Hypothalamus (tissue), 51 donors: Measurements from ENCODE around the gene EMD.
"Not testable (repeated sequence)": the region's sequence is repeated elsewhere in the genome, so short reads cannot be mapped to it uniquely, and the experiment has no call there.

Source experiments
- DNase-seq, 51 donors: peaks; one replicate each; lab custom pipeline; 2025; lab: John Stamatoyannopoulos, UW

EMD gene

DNA sequence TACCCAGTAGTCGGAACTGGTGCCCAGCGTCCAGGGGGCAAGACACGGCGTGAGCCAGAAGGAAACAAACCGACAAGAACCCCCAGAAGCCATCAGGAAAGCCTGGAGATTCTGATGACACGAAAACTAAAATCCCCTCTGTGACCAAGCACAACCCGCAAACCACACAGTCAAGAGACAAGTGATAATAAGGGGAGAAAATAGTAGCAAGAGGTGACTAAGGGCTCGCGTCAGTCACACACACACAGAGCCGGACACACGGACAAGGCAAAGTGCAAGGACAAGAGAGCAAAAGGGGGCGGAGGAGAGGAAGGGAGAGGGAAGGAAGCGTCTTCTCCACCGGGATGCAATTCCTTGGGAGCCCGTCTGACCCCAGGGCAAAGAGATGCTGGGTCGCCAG is 9.6 kb downstream of the EMD start:
- DNase-seq, result not testable (repeated sequence)

DNA sequence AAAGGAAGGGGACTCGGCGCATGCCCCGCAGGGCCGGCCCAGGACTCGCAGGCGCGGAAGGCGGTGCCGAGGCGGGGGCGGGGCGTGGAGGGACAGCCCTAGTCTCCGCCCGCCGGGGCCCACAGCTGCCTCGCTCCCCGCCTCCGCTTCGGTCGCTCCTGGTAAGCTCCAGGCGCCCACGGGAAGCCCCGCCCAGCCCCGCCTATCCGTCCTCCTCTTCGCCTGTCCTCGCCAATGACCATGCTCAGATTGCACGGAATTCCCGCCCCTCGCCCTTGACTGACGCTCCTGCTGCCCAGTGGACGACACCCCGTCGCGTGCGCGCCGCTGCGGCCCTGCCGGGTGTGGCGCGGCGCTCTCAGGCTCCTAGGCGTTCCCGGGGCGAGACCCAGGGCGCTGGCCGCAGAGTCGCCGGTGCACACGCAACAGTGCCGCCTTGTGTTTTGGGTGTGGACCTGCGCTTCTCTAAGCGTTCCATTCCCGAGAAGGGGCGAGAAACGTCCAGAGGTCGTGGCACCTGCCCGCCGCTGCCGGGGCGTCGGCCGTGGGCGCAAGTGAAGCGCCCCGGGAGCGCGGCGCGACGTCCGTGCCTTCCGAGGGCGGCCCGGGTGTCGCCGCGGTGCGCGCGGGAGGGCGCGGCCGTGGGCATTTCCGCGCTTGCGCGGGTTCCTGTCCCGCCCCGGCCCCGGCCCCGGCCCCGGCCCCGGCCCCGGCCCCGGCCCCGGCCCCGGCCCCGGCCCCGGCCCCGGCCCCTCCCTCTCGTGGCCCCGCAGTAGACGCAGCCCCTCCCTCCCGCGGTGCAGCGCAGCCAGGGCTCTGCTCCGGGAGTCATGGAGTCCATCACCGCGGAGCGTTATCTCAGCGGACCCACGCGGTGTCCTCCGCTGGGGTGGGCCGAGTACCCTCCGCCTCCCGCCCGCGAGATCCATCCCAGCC is 11.0 kb downstream of the EMD start:
- DNase-seq, result not testable (repeated sequence)

DNA sequence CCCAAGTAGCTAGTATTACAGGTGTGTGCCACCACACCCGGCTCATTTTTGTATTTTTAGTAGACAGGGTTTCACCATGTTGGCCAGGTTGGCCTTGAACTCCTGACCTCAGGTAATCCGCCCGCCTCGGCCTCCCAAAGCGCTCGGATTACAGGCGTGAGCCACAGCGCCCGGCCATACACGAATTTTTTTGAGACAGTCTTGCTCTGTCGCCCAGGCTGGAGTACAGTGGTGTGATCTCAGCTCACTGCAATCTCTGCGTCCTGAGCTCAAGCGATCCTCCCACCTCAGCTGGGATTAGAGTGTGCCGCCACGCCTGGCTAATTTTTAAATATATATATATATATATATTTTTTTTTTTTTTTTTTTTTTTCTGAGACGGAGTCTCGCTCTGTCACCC is 17.3 kb downstream of the EMD start:
- DNase-seq, result not testable (repeated sequence)

DNA sequence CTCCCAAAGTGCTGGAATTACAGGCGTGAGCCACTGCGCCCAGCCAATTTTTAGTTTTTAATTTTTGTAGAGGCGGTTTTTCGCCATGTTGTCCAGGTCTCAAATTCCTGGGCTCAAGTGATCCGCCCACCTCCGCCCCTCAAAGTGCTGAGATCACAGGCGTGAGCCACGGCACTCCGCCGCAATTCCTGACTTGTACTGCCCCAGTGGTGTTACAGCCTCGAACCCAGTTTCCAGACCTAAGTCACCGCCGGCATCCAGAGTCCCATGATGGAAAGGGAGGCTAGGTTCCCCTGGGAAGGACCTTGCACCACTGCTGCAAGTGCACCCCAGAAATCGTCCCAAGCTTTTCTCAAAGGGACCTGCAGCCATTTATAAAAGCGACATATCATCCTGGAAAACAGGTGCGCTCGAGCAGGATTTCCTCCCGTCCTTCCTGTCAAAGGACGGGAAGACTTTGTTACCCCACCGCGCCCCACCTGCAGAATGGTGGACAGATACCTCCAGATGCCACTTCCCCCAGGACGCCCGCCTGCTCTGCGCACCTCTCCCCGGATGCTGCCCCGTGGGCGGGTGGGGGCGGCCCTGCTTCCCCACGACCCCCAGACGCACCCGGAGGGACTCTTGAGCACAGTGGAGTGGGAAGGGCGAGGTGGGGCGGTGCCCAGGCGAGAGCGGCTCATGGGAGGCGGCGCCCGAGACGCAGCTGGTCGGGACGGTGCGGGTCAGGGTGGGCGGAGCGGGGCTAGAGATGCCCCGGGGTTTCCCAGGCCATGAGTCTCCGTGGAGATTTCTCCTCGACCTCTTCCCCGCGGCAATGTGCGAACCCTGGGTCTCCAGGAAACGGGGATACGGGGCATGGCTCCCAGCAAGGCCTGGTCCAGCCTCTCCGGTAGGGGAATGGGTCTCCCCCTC is 18.1 kb downstream of the EMD start:
- DNase-seq, result peak in 27 of 51 donors; percentile 21 to 83 (median 58)

DNA sequence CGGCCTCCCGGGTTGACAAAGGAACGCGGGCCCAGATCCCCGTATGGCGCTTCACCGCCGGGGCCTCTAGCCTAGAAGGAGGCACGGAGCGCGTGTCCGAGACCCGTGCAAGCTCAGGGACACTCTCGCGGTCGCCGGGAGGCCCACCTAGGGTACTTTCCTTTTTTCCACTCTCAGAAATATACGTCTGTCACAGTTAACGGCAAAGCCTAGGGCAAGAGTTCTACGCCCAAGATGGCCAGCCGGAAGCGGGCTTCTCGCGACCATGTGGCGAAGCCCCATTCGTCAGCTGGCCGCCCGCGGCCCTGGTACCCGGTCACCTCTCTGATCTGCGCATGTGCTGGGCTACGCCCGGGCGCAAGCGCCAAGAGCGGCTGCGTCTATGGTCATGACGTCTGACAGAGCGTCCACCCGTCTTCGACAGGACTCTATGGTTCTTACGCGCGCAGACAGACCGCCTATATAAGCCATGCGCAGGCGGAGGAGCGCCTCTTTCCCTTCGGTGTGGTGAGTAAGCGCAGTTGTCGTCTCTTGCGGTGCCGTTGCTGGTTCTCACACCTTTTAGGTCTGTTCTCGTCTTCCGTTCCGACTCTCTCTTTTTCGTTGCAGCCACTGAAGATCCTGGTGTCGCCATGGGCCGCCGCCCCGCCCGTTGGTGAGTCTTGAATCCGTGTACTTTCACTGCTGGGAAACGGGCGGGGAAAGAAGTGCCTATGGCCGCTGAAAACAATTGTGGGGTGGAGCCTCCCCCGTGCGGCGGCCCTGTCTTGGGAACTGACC is 19.0 kb downstream of the EMD start, which contains the start of gene RPL10:
TSS of gene RPL10 (plus strand) at position 490 of the 780 bp plus-strand sequence. CDS start at position 633, 143 bp downstream.
- DNase-seq, result peak; percentile 38 to 95 (median 88)

DNA sequence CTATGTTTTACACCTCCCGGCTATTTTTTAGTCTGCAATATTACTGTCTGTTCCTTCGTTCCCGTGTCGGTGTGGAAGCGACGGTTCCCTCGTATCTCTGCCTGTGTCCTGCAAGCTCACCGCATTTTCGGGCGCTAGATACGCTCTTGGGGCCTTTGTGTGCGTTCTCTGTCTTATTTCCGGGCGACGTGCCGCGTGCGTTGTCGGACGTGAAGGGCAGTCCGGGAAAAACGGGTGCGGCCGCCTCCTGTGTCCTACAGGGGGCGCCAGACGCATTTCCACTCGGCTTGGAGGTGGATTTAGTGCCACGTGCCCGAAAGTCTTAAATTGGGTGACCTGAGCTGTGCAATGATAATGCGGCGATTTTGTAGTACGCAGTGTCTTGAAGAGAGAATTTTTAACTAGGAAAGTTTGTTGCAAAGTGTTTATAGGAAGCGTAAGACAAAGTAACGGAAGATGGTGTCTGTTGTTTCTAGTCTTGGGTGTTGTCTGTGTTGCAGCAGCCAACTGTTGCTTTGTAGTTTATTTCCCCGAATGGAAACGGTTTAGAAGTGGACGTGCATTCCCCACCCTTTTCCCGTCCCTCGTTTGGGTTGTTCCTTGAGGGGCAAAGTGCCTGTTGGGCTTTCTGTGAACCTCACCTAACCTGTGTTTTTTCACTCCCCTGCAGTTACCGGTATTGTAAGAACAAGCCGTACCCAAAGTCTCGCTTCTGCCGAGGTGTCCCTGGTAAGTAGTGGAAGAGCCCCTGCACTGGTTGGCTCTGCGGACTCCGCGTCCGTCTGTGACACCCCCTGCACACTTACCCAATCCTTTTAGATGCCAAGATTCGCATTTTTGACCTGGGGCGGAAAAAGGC is 19.8 kb downstream of the EMD start:
- DNase-seq, result peak in 46 of 51 donors; percentile 7 to 79 (median 48)

DNA sequence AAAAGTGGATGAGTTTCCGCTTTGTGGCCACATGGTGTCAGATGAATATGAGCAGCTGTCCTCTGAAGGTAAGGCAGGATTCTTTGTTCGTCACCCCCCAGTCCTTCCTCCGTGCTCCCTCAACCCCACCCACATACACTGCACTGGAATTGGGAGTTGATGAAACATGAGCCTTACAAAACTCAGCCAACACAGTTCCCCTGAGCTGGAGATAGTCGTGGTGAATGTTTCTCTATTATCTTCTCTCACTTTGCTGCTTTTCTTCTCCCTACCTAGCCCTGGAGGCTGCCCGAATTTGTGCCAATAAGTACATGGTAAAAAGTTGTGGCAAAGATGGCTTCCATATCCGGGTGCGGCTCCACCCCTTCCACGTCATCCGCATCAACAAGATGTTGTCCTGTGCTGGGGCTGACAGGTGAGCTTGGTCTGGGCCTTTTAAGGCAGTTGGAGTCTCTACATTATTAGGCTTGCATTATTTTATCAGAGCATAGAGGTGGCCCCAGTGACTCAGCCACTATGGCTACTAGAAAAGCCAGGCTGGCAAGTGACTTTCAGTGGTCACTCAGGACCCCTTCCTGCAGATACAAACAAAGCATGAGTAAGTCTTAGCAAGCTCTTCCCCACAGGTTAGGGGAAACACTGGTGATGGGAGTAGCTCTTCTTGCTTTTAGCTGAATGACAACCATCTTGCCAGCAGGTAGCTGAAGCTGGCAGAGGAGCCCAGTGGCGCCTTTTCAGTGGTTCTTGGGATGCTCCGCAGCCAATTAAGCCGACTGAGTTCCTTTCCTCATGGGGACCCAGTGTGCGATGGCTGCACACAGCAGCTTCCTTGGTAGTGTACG is 20.7 kb downstream of the EMD start:
- DNase-seq, result no peak

DNA sequence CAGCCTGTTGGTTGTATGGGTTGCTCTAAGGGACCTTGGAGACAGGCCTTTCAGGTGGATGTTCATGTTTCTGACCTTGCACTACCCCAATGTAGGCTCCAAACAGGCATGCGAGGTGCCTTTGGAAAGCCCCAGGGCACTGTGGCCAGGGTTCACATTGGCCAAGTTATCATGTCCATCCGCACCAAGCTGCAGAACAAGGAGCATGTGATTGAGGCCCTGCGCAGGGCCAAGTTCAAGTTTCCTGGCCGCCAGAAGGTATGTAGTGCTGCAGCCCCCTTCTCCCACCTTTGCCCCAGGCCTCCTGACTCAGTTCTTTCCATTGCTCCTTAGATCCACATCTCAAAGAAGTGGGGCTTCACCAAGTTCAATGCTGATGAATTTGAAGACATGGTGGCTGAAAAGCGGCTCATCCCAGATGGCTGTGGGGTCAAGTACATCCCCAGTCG is 21.3 kb downstream of the EMD start:
- not testable (repeated sequence) for DNase-seq

DNA sequence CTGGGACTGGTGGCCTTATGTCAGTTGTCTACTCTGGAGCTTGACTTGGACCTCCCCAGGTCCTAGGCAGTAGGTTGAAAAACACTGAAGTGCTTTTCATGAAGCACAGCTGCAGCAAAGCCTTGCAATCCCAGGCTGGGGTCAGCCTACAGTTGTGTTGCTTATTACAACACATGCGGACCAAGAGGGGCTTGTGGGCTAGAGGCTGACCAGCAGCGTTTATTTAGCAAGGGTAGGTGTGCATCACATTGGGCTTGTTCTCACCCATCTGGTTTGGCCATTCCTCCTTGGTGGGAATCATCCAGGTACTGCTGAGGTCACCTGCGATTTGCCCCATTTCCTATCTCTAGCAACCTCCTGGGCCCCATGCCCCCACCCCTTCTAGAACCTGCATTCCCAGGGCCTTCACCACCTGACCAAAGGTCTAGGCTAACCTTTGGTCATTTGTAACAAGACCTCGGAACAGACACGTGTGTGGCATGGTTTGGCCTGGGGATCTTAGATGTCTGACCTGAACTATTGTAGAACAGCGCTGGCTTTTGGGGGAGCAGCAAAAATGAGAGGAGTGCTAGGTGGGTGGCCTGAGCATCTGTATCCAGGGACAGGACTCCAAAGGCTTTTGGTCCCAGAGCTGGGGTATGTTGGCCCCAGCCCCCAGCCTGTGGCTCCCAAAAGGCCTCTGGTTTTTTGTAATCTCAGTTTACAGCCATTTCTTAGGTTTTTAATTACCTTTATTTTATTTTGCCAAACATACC is 22.1 kb downstream of the EMD start:
- no peak for DNase-seq

DNA sequence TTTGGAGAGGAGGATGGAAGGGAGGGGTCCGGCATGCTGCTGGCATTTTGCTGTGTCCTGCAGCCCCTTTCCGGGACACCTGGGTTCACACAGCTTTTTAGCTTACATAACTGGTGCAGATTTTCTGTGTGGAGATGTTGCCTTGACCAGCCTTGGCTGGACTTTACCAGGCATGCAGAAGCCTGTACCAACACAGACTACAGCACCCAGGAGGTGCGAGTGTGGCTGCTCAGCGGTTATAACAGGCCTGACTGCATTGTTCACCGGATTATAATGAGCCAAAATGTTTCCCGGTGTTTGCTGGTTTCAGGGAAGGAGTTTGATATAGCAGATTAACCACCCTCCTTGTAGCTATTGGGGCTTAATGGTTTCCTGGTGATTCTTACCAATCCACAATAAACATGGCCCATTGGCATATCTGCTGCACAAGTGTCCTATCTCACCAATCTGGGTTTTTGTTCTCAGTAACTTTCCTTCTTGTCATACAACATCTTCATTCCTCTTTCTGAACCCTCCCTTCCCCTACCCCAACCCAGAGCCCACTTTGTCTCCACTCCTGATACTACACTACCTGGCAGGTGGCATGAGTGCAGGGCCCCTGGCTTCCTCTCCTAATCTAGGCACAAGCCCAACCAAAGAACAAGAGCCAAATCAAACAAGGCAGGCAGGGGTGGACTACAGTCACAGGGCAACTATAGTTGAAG is 23.0 kb downstream of the EMD start:
- DNase-seq, result no peak

DNA sequence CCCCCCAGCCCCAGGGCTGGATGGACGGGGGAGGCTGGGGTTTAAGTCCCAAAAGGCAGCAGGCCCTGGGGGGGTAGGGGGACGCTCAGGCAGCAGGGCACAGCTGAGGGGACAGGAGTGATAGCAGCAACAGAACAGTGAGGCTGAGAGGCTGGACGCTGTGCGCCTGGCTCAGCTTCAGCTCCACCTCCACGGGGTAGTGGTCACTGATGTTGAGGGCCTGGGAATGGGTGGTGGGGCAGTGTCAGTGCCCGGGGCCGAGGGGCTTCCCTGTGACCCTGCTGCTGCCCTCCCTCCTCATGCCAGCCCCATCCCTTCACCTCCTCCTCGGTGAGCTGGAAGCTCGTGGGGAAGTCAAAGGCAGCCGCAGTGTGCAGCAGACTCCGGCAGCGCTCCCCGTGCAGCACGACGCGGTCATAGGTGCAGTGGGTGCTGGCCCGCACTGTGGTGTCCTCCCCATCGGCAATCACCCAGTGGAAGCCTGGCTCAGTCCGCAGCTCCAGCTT is 23.6 kb downstream of the EMD start:
- DNase-seq, result no peak

DNA sequence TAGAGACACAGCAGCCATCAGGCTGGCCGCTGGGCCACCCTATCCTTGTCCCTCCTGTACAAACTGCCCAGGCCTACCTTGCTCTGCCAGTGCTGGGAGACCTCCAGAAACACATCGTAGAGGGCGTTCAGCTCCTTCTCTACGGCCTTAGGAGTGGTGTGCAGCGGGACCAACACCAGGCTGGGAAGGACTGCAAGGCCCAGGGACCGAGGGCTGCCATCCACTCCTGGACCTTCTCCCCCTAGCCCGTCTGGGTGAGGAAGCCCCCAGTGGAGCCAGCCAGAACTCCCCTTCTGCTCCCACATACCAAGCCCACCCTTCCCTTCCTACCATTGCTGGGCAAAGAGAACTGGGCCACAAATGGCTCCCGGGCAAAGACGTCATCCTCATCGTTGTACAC is 24.1 kb downstream of the EMD start:
- no peak for DNase-seq

DNA sequence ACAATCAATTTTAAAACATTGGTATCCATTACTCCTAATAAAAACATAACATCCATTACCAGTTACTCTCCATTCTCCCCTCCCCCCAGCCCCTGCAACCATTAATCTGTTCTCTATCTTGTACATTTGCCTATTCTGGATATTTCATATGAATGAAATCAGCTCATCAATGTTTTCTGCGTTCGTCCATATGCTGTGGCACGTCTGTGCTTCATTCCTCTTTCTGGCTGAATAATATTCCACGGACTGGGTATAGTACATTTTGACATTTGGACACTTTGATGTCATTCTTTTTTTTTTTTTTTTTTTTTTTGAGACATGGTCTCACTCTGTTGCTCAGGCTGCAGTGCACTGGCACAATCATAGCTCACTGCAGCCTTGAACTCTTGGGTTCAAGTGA is 24.8 kb downstream of the EMD start:
- DNase-seq, result no peak

DNA sequence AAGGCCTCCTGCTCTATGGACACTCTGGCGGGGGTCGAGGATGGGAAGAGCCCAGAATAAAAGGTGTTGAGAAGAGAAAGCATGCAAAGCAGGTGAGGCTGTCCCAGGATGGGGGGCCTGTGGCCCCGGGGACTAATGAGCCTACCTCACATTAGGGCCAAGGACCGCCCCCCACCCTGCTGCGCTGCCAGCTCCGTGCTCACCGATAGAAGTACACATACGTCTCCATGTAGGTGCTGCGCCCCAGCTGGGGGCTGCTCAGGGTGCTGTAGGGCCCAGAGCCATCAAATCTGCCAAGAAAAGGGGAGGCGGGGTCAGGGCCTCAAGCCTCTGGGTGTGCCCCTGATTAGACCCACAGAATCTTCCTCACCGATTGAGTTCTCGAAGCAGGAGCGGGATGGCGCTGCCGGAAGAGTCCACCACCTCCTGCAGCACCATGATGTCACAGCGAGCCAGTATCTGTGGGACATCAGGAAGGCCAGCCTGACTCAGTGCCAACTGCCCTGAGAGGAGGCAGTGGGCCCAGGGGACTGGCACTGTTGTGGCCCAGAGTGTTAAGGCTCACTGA is 25.6 kb downstream of the EMD start:
- DNase-seq, result no peak

DNA sequence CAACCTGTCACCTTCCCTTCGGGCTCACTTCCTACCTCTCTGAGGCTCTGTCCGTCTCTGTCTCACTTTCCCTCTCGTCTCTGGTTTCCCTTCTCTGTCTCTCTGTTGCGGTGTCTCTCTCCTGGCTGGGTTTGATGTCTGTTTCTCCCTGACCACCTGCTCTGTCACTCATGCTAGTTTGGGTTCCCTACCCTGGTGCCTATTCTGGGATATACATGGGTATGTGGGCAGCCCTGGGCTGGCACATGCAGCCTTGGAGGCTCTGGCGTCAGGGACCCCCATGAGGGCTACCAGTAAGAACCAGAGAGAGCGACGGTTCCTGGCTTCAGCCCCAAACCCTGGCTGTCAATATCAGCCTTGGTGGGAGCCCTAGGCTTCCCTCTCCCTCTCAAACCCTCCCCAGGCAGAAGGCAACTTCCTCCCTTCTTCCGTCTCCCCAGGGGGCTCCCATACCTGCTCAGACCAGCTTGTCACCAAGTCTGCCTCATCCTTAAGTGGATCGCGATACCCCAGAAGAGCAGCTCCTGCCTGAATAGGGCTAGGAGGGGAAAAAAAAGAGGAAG is 29.6 kb downstream of the EMD start:
- no peak for DNase-seq

DNA sequence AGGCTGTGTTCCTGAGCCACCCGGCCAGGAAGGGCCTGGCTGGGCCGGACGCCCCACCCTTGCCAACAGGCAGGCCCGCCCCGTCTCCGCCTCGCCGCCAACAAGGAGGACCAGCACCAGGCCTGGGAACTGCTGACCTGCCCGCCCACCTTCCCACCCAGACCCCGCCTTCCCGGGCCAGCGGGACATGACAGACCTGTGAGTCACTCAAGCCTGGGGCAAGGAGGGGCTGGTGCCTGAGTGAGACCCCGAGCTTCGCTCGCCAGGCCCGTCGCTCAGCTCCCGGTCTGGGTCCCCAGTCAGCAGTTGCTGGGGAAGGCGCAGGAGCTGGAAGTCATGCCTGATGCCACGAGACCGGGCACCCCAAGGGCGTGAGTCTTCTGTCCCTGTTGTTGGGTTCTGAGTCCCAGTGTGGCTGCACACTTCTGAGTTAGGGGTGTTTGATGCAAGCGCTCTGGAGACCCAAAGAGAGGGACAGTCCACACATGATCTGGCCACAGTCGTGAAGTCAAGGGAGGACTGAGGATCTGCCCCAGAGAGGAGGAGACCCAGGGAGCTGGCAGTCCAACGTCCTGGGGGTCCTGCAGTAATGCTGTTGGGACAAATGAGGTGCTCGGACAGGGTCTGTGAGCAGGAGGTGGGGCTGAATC is 30.3 kb downstream of the EMD start, which contains the start of gene DNASE1L1:
TSS of gene DNASE1L1 (minus strand) at position 33 of the 650 bp plus-strand sequence. CDS start 3,686 bp downstream, outside the sequence.
- DNase-seq, result peak in 16 of 51 donors; percentile 2 to 38 (median 14)
